NB4 (cell line): ENCODE measurements around the gene ITPR3.

Experiments used
- DNase-seq: peaks from one replicate; pipeline ENCODE4 v3.0.0; 2010; ENCODE audit warnings: low read depth
- H3K4me3 ChIP-seq: one replicate; pipeline ENCODE4 v1.5.1; 2011; ENCODE audit warnings: mild to moderate bottlenecking, low read depth, low read length, moderate library complexity
- MYC ChIP-seq: IDR thresholded peaks from 2 replicates; pipeline ENCODE4 v1.6.1; 2011; ENCODE audit warnings: low read depth, low read length
- POLR2A ChIP-seq: IDR thresholded peaks from 2 replicates; pipeline ENCODE4 v1.6.1; 2011; ENCODE audit warnings: mild to moderate bottlenecking; ENCODE audit not compliant: insufficient read length; ENCODE audit errors: extremely low read depth
- TF ChIP-seq, protein P1 (sequence below): IDR thresholded peaks from one replicate; pipeline ENCODE4 v1.5.1; 2012; ENCODE audit warnings: low read depth, low read length
- TF ChIP-seq, protein P2 (sequence below): IDR thresholded peaks from 2 replicates; pipeline ENCODE4 v1.6.1; 2011; ENCODE audit warnings: low read depth, low read length

ITPR3 gene

DNA sequence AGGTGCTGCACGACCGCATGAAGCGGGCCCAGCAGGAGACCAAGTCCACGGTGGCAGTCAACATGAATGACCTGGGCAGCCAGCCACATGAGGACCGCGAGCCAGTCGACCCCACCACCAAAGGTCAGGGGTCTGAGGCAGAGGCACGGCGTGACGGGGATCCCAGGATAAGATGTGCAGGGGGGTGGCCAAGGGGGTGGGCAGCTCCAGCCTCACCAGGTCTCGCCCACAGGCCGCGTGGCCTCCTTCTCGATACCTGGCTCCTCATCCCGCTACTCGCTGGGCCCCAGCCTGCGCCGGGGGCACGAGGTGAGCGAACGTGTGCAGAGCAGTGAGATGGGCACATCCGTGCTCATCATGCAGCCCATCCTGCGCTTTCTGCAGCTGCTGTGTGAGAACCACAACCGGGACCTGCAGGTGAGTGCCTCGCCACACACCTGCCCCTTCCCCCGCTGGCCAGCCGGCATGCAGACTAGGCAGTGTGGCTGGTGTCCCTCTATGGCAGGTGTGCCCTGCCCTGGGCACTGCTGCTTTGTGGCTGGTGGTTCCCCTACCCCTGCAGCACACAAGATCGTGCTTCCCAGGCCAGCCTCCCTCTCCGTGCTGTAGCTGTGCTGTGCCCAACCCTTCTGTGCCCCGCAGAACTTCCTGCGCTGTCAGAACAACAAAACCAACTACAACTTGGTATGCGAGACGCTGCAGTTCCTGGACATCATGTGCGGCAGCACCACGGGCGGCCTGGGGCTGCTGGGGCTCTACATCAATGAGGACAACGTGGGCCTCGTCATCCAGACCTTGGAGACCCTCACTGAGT is 64.5 kb downstream of the ITPR3 start:
- no peak for DNase-seq
- no peak for TF ChIP-seq MYC
- TF ChIP-seq, protein P1, sequence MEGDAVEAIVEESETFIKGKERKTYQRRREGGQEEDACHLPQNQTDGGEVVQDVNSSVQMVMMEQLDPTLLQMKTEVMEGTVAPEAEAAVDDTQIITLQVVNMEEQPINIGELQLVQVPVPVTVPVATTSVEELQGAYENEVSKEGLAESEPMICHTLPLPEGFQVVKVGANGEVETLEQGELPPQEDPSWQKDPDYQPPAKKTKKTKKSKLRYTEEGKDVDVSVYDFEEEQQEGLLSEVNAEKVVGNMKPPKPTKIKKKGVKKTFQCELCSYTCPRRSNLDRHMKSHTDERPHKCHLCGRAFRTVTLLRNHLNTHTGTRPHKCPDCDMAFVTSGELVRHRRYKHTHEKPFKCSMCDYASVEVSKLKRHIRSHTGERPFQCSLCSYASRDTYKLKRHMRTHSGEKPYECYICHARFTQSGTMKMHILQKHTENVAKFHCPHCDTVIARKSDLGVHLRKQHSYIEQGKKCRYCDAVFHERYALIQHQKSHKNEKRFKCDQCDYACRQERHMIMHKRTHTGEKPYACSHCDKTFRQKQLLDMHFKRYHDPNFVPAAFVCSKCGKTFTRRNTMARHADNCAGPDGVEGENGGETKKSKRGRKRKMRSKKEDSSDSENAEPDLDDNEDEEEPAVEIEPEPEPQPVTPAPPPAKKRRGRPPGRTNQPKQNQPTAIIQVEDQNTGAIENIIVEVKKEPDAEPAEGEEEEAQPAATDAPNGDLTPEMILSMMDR, result no peak
- TF ChIP-seq, protein P2, sequence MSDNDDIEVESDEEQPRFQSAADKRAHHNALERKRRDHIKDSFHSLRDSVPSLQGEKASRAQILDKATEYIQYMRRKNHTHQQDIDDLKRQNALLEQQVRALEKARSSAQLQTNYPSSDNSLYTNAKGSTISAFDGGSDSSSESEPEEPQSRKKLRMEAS, result no peak
- TF ChIP-seq POLR2A, result no peak
- H3K4me3 ChIP-seq, result no peak overlapping the region

DNA sequence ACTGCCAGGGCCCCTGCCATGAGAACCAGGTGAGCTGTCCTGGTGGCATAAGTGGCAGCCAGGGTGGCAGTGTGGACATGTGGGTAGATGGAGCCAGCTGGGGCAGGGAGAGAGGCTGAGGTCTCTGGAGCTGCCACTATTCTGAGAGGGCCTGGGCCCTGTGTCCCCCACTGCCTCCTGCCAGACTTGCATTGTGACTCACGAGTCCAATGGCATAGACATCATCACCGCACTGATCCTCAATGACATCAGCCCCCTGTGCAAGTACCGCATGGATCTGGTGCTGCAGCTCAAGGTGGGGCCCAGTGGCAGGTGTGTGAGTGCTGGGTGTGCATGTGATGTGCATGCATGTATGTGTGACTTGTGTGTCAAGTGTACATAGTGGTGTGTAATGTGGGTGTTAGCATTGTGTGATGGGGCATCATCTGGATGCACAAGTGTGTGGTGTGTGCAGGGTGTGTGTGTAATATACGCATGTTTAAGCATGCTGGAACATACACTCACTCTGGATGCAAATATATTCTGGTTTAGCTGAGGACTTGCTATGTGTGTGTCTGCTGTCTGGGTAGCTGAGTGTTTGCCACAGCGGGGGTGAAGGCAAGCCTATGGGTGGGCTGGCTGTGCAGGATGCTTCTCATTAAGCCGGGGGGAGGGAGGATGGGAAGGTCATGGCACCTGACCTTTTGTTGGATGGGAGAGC is 65.3 kb downstream of the ITPR3 start:
- DNase-seq, result no peak
- H3K4me3 ChIP-seq, result no peak overlapping the region
- TF ChIP-seq MYC, result no peak
- TF ChIP-seq, protein P1, result no peak
- TF ChIP-seq POLR2A, result no peak
- TF ChIP-seq, protein P2, result no peak

DNA sequence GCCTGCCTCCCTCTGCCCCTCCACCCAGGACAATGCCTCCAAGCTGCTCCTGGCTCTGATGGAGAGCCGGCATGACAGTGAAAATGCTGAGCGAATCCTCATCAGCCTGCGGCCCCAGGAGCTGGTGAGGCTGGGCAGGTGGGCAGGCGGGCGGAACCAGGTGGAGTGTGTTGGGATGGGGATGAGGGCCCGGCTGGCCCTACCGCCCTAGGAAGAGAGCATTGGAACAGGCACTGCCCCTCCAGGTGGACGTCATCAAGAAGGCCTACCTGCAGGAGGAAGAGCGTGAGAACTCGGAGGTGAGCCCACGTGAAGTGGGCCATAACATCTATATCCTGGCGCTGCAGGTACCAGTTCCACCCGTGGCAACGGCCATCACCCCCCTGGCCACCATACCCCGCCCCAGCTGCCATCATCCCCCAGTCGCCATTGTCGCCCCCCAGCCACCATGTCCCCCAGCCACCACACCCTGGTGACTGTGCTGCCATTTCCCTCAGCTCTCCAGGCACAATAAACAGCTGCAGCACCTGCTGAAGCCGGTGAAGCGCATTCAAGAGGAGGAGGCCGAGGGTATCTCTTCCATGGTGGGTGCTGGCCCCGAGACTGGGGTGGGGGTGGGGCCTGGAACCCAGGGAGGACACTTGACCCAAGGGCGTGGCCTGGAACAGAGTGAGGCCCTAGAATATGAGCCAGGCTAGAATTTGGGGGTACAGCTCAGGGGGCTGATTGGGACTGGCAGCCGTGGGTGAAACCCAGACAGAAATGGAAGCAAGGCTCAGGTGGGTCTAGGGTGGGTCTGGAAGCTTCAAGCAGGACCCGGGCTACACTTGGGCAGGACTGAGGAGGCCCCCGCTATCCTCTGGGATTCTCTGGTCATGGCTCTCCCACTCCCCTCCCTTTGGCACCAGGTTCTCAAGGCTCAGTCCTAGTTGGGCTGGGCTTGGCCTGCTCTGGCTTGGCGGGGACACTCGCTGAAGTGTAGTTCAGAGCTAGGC is 66.2 kb downstream of the ITPR3 start:
- H3K4me3 ChIP-seq, result no peak overlapping the region
- TF ChIP-seq, protein P1, result no peak
- TF ChIP-seq MYC (no peak), POLR2A (no peak)
- TF ChIP-seq, protein P2, result no peak
- no peak for DNase-seq

DNA sequence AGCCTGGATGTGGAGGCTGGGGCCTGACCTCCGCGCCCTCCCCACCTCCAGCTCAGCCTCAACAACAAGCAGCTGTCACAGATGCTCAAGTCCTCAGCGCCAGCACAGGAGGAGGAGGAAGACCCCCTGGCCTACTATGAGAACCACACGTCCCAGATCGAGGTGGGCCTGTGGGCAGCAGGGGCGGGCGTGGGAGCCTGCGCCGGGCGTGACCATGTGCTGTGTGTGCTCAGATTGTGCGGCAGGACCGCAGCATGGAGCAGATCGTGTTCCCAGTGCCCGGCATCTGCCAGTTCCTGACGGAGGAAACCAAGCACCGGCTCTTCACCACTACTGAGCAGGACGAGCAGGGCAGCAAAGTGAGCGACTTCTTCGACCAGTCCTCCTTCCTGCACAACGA is 66.9 kb downstream of the ITPR3 start:
- H3K4me3 ChIP-seq, result no peak overlapping the region
- TF ChIP-seq, protein P2, result no peak
- TF ChIP-seq POLR2A (no peak), MYC (no peak)
- TF ChIP-seq, protein P1, result no peak

DNA sequence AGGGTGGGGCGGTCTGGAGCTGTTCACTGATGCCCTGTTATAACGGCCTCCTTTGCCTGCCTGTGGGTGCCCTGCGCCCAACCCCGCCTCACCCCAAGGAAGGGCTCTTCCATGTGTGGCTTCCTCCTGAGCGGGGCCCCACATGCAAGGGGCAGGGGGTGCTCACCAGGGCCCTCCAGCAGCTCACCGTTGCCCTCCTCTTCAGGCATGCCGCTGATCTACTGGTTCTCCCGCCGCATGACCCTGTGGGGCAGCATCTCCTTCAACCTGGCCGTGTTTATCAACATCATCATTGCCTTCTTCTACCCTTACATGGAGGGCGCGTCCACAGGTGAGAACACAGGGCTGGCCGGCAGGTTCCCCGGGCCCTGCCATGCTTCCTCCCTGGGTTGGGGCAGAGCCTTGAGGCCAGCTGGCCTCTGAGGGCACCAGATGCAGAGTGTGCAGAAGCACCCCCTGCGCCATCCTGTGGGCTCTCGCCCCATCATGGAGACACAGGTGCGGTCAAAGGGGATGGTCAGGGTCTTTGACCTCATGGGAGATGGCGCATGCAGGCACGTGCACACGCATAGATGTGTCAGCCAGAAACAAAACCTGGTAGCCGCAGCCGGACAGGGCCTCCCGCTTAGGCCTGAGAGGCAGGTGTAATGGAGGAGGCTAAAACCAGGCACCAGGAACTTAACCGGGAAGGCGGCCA is 67.5 kb downstream of the ITPR3 start:
- no peak for DNase-seq
- TF ChIP-seq, protein P2, result no peak
- no peak for TF ChIP-seq POLR2A
- no peak for TF ChIP-seq MYC
- TF ChIP-seq, protein P1, result no peak
- no peak overlapping the region for H3K4me3 ChIP-seq

More for the DNA sequence above, 66.9 kb downstream of the ITPR3 start:
- no peak for DNase-seq
